OCI-M1 (cell line): ENCODE data around the gene JMJD8.

Experiments
- DNase-seq: peaks from one replicate; lab custom pipeline; 2025; lab: John Stamatoyannopoulos, UW

JMJD8 gene

DNA sequence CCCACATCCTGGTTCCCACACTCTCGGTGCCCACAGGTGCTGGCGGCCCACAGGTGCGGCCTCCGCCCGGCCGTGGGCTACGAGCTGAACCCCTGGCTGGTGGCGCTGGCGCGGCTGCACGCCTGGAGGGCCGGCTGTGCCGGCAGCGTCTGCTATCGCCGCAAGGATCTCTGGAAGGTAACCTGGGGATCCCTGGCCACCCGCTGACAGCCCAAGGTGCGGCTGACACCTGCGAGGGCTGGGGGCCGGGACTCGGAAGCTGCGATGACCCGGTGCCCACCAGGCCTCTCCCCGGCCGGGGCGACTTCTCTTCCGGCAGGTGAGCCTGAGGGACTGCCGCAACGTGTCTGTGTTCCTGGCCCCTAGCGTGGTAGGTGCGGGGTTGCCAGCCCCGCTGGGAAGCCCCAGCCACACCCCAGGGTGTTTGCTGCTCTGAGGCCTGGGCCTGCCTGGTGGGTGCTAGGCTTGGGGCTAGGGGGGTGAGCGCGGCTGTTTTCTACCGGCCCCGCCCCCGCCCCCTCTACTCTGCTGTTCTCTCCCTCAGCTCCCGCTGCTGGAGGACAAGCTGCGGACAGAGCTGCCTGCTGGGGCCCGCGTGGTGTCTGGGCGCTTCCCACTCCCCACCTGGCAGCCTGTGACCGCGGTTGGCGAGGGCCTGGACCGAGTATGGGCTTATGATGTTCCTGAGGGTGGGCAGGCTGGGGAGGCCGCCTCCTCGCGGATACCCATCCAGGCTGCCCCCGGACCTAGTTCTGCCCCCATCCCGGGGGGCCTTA, 37.8 kb upstream of the JMJD8 start:
- no peak for DNase-seq

DNA sequence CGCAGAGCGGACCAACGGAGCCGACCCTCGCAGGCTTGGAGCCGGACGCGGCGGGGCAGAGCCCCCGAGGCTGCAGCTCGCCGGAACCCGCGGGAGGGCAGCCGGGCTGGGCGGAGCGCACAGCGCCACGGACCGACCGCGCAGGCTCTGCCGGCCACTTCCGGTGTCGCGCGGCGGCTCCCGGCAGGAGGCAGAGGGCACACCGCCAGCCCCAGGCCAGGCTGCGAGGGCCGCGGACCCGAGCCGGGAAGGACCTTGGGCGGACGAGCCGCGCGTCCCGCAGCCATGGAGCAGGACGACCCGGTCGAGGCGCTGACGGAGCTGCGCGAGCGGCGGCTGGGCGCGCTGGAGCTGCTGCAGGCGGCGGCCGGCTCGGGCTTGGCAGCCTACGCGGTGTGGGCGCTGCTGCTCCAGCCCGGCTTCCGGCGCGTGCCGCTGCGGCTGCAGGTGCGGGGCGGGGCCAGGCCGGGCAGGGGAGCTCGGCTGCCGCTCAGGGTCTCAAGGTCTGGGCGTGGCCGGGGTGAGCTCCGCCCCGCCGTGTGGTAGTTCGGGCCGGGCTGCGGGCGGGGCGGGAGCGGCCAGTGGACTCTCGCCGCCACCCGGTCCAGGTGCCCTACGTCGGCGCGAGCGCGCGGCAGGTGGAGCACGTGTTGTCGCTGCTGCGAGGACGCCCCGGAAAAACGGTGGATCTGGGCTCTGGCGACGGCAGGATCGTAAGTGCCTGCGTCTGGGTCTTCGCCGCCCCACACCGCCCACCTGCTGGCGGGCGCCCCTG, 37.0 kb upstream of the JMJD8 start, which contains the start of gene ANTKMT:
Gene ANTKMT, plus strand, starts transcription at position 157 of the 775 bp plus-strand sequence. Its CDS starts 129 bp downstream, at position 286.
- peak; percentile 94 for DNase-seq

- peak; percentile 65 for DNase-seq
Observed at GRCh38 chr16:720447-720989, 36.4 kb upstream of the JMJD8 start.

- DNase-seq: peak; percentile 47
Observed at GRCh38 chr16:719815-720446, 35.8 kb upstream of the JMJD8 start.

- DNase-seq: no peak
Observed at GRCh38 chr16:718922-719321, 34.8 kb upstream of the JMJD8 start.

GRCh38 chr16:718389-718788, 34.3 kb upstream of the JMJD8 start:
- DNase-seq: no peak

- DNase-seq: no peak
Observed at GRCh38 chr16:717450-718245, 33.5 kb upstream of the JMJD8 start.

- DNase-seq: no peak
Observed at GRCh38 chr16:716768-717325, 32.7 kb upstream of the JMJD8 start.

GRCh38 chr16:716200-716568, 32.0 kb upstream of the JMJD8 start:
- no peak for DNase-seq

DNA sequence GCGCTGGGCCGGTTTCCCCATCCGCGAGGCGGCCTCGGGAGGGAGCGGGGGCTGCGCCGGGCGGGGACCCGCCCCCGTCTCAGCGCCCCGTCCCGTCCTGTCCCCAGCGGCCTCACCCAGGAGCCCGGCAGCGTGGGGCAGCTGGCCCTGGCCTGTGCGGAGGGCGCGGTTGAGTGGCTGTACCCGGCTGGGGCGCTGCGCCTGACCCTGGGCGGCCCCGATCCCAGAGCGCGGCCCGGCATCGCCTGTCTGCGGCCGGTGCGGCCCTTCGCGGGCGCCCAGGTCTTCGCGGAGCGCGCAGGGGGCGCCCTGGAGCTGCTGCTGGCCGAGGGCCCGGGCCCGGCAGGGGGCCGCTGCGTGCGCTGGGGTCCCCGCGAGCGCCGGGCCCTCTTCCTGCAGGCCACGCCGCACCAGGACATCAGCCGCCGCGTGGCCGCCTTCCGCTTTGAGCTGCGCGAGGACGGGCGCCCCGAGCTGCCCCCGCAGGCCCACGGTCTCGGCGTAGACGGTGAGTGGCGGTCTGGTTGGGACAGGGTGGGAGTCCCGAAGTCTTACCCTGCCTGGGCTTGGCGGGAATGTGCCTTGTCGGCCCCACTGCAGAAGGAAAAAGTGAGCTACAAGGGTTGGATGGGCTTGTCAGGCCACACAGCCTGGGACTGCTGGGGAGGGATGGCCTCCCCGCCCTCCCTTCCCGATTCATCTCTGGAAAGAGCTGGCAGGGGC, 31.5 kb upstream of the JMJD8 start:
- no peak for DNase-seq

GRCh38 chr16:714558-715476, 30.7 kb upstream of the JMJD8 start, which contains the start of gene METRN:
TSS of gene METRN (plus strand) at chr16:715118. CDS start at chr16:715290, 172 bp downstream.
- peak; percentile 68 for DNase-seq

GRCh38 chr16:714079-714478, 29.9 kb upstream of the JMJD8 start:
- DNase-seq: no peak

DNA sequence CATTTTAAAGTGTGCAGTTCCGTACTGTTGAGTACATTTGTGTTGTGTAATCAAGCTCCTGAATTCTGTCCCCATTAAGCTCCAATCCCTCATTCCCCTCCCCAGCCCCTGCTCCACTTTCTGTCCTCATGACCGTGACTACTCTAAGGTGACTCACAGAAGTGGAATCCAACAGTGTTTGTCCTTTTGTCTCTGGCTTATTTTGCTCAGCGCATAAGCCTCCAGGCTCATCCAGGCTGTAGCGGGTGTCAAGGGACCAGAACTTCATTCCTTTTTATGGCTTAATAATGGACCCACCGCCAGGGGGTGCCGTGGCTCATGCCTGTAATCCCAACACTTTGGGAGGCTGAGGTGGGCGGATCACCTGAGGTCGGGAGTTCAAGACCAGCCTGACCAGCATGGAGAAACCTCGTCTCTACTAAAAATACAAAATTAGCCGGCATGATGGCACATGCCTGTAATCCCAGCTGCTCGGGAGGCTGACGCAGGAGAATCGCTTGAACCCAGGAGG, 28.7 kb upstream of the JMJD8 start:
- peak; percentile 78 for DNase-seq

- peak; percentile 77 for DNase-seq
Observed at GRCh38 chr16:711548-712320, 27.6 kb upstream of the JMJD8 start.

DNA sequence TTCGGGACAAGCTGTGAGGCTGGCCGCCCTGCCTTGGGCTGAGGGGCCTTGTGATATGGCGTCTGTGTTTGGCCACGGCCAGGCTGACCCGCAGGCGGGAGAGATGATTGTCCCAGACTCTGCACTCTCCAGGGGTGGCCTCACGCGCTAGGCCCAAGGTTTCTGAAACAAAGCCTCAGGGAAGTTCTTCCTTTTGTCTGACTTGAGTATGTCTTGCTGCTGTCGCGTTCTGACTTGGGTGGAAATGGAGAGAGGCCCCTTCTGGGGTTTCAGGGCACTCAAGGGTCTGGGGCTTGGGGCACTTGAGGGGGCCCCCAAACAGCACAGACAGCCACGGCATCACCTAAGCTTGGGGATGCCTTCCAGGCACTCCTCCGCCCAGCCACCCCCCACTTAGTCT, 26.9 kb upstream of the JMJD8 start:
- DNase-seq: no peak

DNA sequence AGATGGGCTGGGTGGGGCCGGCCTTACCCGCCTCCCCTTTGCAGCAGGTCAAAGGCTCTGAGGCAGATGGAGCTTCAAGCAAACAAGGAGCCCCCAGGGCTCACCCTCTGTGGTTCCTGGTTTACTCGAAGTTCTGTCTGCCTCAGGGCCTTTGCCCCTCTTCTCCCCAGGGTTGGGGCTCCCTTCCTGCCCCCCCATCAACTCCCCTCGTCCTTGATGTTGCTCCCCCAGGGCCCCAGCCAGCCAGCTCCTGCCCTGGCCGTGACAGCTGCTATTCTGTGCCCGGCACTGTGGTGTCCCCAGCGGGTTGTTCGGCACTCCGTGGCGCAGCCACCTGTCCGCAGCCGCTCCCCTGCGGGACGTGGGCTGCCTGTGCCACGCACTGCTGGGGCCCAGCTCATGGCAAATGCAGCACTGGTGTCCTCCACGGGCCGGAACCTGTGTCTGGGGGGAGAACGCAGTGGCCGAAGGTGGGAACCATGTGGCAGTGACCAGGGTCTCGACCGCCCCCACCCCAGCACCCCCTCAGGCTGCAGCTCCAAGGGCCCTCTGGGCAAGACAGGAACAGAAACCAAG, 26.5 kb upstream of the JMJD8 start:
- no peak for DNase-seq

GRCh38 chr16:709566-710499, 25.7 kb upstream of the JMJD8 start:
- peak; percentile 82 for DNase-seq
